Activated CD4-positive, alpha-beta T cell treated with anti-CD3 and anti-CD28 coated beads, Interleukin-10, Interleukin-2, amounts not matched to agents 100 ng/mL and 50 ng/mL, durations not matched to agents 16 hours and 8 hours (primary cell): ENCODE measurements around the gene PXDN.

ENCODE experiments used
- DNase-seq: peaks from one replicate; pipeline ENCODE4 v3.0.0-alpha.2; 2020

The PXDN gene

DNA sequence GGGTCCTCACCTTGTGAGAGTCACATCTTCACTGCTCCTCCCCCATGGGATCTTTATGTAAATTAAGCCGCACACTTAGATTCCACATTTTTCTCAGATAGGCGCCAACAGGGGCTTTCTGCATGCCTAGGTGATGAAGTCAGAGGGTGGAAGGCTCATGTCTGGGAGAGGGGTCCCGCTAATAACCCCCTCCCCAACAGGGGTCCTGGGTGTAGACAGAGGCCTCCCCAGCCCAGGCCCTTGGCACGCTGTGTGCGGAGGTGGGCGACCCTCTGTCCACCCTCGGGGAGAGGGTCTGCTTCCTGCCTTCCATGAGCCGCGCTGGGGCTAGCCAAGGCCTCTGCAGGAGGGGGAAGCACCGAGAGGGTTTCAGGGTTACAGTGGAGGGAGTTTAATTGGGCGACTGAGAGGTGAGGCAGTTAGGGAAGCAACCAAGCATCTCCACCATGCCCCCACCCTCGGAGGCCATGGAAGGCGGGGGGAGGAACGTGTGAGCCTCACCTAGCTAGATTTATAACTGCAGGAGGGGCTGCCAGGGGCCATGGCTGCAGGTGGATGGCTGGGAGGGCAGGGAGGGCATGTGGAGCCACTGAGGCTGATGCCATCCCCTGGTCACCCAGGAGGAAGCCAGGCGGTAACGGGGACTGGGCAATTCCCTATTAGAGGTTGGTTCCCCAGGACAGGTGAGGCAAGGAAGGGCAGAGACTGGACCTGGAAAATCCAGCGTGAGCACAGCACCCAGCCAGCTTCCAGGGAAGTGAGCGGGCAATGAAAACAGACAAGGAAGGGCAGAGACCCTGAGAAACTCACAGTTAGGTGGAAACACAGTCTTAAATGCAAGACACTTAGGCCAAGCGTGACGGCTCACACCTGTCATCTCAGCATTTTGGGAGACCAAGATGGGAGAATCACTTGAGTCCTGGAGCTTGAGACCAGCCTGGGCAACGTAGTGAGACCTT is 7.7 kb upstream of the PXDN start:
- no peak for DNase-seq

- peak; percentile 27 for DNase-seq
Measured at GRCh38 chr2:1750933-1751766, 6.8 kb upstream of the PXDN start.

GRCh38 chr2:1750270-1750932 is 6.1 kb upstream of the PXDN start:
- DNase-seq: no peak

- no peak for DNase-seq
Measured at GRCh38 chr2:1749489-1750119, 5.3 kb upstream of the PXDN start.

- no peak for DNase-seq
Measured at GRCh38 chr2:1748741-1749488, 4.6 kb upstream of the PXDN start.

GRCh38 chr2:1748176-1748740 is 3.9 kb upstream of the PXDN start:
- no peak for DNase-seq

DNA sequence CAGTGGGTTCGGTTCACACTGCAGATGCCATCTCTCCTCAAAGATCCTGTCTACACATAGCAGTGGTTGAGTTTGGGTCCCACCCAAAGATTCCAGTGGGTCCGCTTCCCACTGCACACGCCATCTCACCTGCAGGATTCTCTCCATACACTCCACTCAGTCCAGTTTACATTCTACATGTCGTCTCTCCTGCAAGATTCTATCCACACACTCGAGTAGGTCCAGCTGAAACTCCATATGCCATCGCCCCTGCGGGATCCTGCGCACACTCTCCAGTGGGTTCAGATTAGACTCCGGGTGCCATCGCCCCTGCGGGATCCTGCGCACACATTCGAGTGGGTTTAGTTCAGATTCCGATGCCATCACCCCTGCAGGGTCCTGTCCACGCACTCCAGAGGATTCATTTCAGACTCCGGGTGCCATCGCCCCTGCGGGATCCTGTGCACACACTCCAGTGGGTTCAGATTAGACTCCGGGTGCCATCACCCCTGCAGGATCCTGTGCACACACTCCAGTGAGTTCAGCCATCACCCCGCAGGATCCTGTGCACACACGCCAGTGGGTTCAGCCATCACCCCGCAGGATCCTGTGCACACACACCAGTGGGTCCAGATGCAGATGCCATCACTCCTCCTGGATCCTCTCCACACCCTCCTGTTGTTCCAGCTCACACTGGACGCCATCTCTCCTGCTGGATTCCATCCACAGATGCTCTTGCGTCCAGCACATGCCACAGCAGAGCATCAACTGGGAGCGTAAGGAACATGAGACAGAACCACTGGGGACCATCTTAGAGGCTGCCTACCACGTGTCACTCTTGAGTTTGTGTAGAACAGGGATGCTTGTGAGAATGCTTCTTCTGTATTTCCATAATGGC is 3.0 kb upstream of the PXDN start:
- DNase-seq: no peak

DNA sequence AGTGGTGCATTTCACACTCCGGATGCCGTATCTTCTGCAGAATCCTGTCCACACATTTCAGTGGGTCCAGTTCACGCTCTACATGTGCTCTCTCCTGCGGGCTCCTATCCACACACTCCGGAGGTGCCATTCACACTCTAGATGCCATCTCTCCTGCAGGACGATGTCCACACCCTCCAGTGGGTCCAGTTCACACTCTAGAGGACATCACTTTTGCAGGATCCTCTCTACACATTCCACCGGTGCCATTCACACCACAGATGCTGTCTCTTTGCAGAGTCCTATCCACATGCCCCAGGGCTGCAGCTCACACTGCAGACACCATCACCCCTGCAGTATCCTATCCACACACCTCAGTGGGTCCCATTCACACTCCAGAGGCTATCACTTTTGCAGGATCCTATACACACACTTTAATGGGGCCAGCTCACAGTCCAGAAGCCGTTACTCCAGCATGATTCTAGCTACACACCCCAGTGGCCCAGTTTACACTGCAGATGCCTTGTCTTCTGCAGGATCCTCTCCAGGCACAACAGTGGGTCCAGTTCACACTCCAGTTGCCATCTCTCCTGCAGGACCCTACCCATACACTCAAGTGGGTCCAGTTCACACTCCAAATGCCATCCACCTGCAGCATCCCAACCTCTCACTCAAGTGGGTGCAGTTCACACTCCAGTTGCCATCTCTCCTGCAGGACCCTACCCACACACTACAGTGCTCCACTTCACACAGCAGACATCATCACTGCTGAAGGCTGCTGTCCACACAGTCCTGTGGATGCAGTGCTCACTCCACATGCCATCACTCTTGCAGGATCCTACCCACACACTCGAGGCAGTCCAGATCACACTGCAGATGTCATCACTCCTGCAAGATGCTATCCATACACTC is 2.1 kb upstream of the PXDN start:
- no peak for DNase-seq

DNA sequence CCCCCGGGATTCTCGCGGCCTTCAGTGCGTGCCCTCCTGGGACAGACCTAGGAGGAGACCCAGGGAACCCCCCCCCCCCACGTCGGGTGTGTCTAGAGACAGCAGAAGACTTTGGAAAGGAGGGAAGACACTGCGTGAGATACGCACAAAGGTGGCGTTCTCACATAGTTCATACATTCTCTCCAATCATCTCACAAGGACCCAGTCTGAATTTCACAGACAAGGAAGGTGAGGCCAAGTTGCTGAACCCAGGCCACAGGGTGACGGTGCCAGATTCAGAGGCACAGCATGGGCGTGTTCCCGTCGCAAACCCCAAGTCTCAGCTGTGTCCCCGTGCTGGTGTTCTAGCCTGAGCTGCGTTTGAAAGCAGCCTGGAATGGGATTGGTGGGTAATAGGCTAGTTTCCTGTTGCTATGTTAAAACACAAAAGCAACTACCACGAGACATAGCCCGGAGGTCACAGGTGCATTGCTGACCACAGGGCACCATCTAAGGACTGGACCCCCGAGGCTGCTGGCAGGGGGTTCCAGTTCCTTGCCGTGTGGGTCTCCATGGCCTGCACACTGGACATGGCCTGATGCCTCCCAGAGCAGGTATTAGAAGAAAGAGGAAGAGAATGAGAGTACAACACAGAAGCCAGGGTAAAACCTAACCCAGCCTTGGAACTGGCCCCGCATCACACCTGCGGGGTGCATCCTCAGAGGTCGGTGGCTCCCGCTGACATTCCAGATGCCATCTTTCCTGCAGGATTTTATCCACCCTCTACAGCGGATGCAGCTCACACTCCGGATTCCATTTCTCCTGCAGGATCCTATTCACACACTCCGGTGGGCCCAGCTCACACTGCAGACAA is 1.1 kb upstream of the PXDN start:
- DNase-seq: no peak

GRCh38 chr2:1744151-1744445 is 217 bp downstream of the PXDN start:
- DNase-seq: no peak

- DNase-seq: no peak
Measured at GRCh38 chr2:1743396-1744150, 742 bp downstream of the PXDN start.

GRCh38 chr2:1742681-1743395 is 1.5 kb downstream of the PXDN start:
- peak; percentile 3 for DNase-seq

DNA sequence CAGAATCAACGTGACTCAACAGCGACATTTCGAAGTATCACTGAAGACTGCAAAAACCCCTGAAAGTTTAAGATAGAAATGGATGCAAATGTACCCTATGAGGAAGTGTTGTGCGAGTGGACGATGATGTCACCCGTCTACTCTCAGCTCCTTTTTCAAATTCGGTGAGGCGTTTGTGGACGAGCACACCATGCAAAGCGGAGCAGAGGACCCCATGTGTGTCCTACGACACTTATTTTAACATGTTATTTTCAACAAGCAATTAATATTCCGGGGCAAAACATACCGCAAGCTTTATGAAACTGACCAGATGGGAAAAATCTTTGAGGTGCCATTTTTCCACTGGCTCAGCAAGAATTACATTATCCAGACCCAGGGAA is 2.0 kb downstream of the PXDN start:
- no peak for DNase-seq

GRCh38 chr2:1741851-1742250 is 2.5 kb downstream of the PXDN start:
- DNase-seq: no peak

DNA sequence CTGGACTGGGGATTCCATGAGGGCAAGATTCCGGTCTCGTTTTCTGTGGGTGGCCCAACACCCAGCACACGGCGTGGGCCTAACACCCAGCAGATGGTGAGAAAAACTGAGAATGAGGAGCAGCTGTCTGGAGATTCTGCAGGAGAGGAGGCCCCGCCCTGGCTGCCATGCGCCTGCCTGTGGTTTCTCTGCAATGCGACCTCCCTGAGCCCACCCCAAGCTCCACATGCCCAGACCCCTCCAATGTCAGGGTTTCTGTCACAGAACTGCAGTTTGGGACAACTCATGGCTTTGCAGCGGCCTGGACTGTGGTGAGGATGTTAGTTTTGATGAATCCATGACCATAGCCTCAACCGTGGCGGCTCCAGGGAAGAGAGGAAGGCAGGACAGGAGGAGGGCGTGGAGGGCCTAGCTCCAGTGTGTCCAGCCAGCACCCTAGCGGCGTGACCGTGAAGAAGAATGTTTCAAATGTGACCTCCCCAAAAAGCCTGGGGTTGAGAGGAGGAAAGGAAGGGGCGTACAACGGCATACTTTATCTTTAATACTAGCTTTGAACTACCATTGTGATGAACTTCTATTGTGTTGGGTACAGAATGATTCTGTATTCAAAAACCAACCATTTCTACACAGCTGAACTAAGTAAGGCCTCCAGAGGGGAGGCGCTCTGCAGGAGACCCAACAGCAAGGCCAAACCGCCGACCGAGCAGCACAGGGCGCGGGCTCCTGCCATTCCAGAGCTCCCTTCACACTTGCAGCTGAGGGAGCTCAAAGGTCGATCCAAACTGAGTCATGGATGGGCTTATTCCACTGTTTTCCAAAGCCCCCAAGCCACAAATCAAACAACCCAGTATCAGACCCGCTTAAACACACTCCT is 3.4 kb downstream of the PXDN start:
- DNase-seq: no peak

GRCh38 chr2:1739961-1740715 is 4.2 kb downstream of the PXDN start:
- DNase-seq: no peak
